Left ventricle myocardium inferior (tissue), 1 donor: ENCODE measurements around the gene BMPR2. TPM values are rescaled to one million over a fixed set of nuclear protein-coding genes. Genes with fewer than 3 reads are reported as not detected.
"Not testable (repeated sequence)": the region's sequence is repeated elsewhere in the genome, so short reads cannot be mapped to it uniquely, and the experiment has no call there.

Experiments
- DNase-seq: peaks from one replicate; pipeline ENCODE4 v3.0.0-alpha.2; 2020
- H3K27ac ChIP-seq: fragments of 200-600 bp; replicated peaks from 2 replicates; pipeline ENCODE4 v1.8.0; 2021
- H3K27me3 ChIP-seq: fragments of 200-600 bp; 2 replicates; pipeline ENCODE4 v1.8.0; 2021; ENCODE audit warnings: low read depth
- H3K36me3 ChIP-seq: fragments of 200-600 bp; 2 replicates; pipeline ENCODE4 v1.8.0; 2021
- H3K4me1 ChIP-seq: fragments of 200-600 bp; 2 replicates; pipeline ENCODE4 v1.8.0; 2021
- H3K4me3 ChIP-seq: fragments of 200-600 bp; 2 replicates; pipeline ENCODE4 v1.8.0; 2021; ENCODE audit warnings: mild to moderate bottlenecking, moderate library complexity
- H3K9me3 ChIP-seq: fragments of 200-600 bp; replicated peaks from 2 replicates; pipeline ENCODE4 v1.8.0; 2021
- intact Hi-C: fragments of 100-400 bp; cut with micrococcal nuclease; formaldehyde crosslinking; loops from one replicate; pipeline ENCODE4 v1.11.0; 2022
- total RNA-seq: library from RNA; stranded (reverse); fragmentation: NEBNext Ultra II Directional; extraction: Animal tissue kit (Norgen Biotek cat#: 25700); gene quantifications from one replicate; pipeline ENCODE4 v1.2.1, GENCODE V29; 2021
- TF ChIP-seq, protein P1 (sequence below): fragments of 200-600 bp; IDR thresholded peaks from 2 replicates; pipeline ENCODE4 v1.8.0; 2021; ENCODE audit warnings: antibody characterized with exemption, mild to moderate bottlenecking, borderline replicate concordance
- donor health status: DM: no; HTN: yes; CAD: no; lungs with severe emphysema.

BMPR2 gene
- total RNA-seq, 1 donor from 2014 or later, result 51.7 TPM

DNA sequence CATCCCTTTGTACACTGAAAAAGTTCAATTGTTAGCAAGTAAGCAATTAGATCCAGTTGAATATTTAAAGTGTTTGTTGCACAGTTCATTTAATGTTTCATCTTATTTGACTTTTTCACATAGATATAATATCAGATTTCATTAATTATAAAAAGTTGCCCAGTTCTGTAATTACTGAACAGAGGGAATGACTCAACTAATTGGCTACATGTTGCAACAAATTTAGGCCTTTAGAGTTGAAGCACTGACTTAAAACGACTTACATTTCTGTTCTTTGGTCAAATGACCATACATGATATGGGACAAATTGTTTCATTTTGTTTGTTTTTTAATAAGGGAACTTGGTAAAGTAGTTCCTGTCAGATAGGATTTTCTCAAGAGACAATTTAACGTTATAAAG is 190.2 kb downstream of the BMPR2 start:
- peaks cover 12% of the 10 kb centered on the region for H3K36me3 ChIP-seq
- no peak overlapping the region for H3K27ac ChIP-seq
- no peaks in the 10 kb centered on the region for H3K9me3 ChIP-seq
- H3K4me3 ChIP-seq, result no peak overlapping the region
- no peak for DNase-seq
- H3K27me3 ChIP-seq, result no peaks in the 10 kb centered on the region
- intact Hi-C loops, result no loop called here
- no peaks in the 10 kb centered on the region for H3K4me1 ChIP-seq
- TF ChIP-seq, protein P1, sequence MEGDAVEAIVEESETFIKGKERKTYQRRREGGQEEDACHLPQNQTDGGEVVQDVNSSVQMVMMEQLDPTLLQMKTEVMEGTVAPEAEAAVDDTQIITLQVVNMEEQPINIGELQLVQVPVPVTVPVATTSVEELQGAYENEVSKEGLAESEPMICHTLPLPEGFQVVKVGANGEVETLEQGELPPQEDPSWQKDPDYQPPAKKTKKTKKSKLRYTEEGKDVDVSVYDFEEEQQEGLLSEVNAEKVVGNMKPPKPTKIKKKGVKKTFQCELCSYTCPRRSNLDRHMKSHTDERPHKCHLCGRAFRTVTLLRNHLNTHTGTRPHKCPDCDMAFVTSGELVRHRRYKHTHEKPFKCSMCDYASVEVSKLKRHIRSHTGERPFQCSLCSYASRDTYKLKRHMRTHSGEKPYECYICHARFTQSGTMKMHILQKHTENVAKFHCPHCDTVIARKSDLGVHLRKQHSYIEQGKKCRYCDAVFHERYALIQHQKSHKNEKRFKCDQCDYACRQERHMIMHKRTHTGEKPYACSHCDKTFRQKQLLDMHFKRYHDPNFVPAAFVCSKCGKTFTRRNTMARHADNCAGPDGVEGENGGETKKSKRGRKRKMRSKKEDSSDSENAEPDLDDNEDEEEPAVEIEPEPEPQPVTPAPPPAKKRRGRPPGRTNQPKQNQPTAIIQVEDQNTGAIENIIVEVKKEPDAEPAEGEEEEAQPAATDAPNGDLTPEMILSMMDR, result no peak

DNA sequence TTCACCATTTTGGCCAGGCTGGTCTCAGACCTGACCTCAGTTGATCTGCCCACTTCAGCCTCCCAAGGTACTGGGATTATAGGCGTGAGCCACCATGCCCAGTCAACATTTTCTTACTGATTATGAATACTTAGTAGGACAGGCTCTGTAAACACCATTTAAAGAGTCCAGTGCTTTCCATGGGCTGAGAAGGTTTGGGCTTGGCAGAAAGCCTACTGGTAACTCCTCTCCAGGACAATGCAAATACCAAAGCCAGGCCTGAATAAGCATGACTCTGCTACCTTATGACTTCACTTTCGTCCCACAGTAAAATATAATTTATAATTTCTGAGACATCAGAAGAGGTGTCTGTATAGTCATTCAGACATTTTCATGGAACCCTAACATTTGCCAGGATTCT is 198.4 kb downstream of the BMPR2 start:
- Histone ChIP-seq H3K9me3 (no peaks in the 10 kb centered on the region), H3K27ac (no peak overlapping the region), H3K4me3 (no peak overlapping the region), H3K4me1 (no peaks in the 10 kb centered on the region), H3K27me3 (no peaks in the 10 kb centered on the region), H3K36me3 (no peaks in the 10 kb centered on the region)
- intact Hi-C loops, result no loop called here
- DNase-seq, result no peak
- TF ChIP-seq, protein P1, result no peak

DNA sequence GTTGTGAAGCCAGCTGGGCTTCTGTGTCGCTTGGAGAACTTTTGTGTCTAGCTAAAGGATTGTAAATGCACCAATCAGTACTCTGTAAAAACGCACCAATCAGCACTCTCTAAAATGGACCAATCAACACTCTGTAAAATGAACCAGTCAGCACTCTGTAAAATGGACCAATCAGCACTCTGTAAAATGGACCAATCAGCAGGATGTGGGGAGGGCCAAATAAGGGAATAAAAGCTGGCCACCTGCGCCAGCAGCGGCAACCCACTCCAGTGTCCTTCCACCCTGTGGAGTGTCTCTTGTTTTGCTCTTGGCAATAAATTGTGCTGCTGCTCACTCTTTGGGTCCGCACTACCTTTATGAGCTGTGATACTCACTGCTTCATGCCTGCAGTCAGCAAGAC is 199.1 kb downstream of the BMPR2 start:
- H3K9me3 ChIP-seq, H3K27ac ChIP-seq, H3K4me3 ChIP-seq, intact Hi-C loops, H3K27me3 ChIP-seq, H3K4me1 ChIP-seq, DNase-seq, H3K36me3 ChIP-seq: not testable (repeated sequence)

DNA sequence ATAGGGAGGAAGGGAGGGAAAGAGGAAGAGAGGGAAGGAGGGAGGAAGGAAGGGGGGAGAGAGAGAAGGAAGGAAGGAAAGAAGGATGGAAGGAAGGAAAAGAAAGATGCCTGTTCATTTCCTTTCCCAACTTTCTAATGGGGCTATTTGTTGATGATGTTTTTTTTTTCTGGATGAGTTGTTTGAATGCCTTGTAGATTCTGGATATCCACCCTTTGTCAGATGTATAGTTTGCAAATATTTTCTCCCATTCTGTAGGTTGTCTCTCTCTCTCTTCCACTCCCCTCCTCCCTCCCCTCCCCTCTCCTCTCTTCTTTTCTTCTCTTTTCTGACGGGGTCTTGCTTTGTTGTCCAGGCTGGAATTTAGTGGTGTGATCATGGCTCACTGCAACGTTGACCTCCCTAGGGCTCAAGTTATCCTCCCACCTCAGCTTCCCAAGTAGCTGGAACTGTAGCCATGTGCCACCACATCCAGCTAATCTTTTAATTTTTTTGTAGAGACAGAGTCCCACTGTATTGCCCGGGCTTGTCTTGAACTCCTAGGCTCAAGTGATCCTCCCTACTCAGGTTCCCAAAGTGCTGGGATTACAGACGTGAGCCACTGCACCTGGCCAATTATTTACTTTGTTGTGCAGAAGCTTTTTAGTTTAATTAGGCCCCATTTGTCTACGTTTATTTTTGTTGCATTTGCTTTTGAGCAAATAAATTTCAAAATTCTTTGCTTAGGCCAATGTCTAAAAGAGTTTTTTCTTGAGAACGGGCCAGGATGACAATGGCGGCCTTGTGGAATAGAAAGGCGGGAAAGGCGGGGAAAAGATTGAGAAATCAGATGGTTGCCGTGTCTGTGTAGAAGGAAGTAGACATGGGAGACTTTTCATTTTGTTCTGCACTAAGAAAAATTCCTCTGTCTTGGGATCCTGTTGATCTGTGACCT is 201.4 kb downstream of the BMPR2 start:
- H3K4me1 ChIP-seq, result no peaks in the 10 kb centered on the region
- intact Hi-C loops, result no loop called here
- DNase-seq, result no peak
- H3K36me3 ChIP-seq, result no peaks in the 10 kb centered on the region
- no peak overlapping the region for H3K4me3 ChIP-seq
- TF ChIP-seq, protein P1, result no peak
- no peaks in the 10 kb centered on the region for H3K9me3 ChIP-seq
- no peak overlapping the region for H3K27ac ChIP-seq
- no peaks in the 10 kb centered on the region for H3K27me3 ChIP-seq

DNA sequence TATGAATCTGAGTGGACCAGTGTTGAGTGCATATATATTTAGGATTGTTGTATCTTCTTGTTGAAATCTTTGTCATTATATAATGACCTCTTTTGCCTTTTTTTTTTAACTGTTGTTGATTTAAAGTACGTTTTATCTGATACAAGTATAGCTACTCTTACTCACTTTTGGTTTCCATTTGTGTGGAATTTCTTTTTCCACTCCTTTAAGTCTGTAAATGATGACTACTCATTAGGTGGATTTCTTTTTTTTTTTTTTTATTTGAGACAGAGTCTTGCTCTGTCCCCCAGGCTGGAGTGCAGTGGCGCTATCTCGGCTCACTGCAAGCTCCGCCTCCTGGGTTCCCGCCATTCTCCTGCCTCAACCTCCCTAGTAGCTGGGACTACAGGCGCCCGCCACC is 206.7 kb downstream of the BMPR2 start:
- intact Hi-C loops, H3K4me1 ChIP-seq, H3K36me3 ChIP-seq, H3K27me3 ChIP-seq, DNase-seq, H3K4me3 ChIP-seq, H3K27ac ChIP-seq: not testable (repeated sequence)
- H3K9me3 ChIP-seq, result peaks cover 11% of the 10 kb centered on the region

DNA sequence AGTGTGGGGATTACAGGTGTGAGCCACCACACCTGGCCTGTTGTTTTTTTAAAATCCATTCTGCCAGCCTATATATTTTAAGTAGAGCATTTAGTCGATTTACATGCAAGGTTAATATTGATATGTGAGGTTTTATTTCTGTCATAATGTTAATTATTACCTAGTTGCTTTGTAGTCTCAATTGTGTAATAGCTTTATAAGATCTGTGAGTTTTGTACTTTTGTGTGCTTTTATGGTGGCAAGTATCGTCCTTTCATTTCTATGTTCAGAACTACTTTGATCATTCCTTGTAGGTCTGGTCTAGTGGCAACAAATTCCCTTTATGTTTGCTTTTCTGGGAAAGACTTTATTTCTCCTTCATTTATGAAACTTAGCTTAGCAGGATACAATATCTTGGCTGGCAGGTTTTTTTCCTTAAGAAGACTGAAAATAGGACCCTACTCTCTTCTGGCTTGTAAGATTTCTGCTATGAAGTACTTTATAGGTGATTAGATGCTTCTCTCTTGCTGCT is 207.6 kb downstream of the BMPR2 start:
- no peaks in the 10 kb centered on the region for H3K36me3 ChIP-seq
- H3K4me3 ChIP-seq, result no peak overlapping the region
- no peak for DNase-seq
- TF ChIP-seq, protein P1, result no peak
- no peaks in the 10 kb centered on the region for H3K27me3 ChIP-seq
- H3K9me3 ChIP-seq, result peaks cover 11% of the 10 kb centered on the region
- H3K27ac ChIP-seq, result no peak overlapping the region
- intact Hi-C loops, result no loop called here
- peaks cover 6% of the 10 kb centered on the region for H3K4me1 ChIP-seq
